NCI-H1417 (cell line): Measurements from ENCODE around the gene MTRFR.
A peak's percentile ranks its signal among the peaks of the same experiment; 100 is the strongest.

Source experiments
- DNase-seq, 3 experiments: peaks; one replicate each; lab custom pipeline; 2025; lab: John Stamatoyannopoulos, UW

MTRFR gene

DNA sequence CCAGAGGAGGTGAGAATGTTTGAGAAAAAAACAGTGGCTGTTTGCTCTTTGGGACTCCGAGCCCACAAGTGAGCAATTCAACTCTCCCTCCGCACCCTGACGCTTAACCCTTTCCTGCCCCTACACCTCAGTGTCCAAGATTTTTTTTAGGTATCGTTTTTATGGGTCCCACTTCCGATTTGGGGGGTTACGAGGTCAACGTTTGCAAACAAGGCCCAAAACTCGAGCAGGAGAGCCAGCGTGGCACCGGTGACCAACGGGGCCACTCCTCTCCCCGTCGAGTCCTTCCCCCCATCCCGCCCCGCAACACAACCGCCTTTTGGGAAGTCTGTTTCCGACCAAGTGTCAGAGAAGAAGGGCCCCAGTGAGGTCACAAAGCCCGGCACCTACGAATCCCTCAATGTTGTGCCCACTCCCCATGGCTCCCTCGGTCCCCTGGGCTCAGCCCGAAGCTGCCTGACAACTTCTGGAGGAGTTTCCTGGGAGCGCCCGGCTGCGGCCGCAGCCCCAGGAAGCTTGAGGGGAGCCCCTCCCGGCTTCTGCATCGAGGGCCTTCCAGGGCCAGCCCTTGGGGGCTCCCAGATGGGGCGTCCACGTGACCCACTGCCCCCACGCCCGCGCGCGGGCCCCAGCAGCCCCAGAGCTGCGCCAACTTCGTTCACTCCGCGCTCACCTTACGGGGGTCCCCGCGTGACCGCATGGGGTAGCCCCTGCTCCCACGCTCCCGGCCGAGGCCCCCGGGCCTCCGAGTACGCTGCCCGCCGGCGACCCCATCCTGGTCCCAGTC is 37.2 kb downstream of the MTRFR start:
- peak in 2 of 3 experiments; percentile 76 to 78 for DNase-seq

DNA sequence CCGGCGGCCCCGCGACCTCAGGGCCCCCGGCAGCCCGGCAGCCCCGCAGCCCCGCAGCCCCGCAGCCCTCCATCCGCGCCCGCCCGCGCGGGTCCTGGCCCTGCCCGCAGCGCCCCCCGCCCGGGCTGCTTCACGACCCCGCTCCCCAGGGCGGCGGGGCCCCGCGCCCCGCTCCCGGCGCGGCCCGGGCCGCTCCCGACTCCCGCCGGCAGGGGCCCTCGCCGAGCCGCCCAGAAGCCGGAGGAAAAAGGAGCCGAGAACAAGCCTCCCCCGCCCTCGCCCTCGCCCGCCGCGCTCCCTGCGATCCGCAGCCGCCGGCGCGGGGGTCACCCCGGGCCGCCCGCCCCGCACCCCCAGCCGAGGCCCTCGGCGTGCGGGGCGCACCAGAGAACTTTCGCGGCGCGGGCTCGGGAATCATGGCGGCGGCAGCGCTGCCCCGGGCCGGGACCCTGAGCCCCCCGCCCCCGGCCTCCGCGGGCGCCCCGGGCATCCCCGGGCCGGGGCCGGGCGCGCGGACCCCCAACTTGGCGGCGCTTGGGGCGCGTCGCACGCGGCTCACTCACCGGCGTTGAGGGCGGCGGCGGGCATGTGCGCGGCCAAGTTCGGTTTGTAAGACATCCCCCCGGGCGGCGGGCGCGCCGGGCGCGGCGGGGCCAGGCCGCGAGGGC is 37.9 kb downstream of the MTRFR start:
- peak; percentile 67 to 74 (median 71) for DNase-seq

DNA sequence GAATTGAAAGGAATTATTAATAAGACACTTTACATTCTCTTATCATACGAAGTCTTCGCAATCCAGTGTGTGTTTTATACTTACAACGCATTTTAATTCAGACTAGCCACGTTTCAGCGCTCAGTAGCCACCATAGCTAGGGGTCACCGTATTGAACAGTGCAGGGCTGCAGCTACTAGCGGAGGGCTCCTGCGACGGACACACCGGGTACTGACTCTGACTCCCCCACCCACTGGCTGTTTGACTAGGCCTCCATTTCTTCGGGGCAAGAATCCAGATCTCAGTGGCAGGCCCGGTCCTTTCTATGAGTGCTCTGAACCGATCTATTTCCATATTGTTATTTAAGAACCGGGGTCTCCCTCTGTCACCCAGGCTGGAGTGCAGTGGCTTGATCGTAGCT is 39.9 kb downstream of the MTRFR start:
- no peak for DNase-seq

DNA sequence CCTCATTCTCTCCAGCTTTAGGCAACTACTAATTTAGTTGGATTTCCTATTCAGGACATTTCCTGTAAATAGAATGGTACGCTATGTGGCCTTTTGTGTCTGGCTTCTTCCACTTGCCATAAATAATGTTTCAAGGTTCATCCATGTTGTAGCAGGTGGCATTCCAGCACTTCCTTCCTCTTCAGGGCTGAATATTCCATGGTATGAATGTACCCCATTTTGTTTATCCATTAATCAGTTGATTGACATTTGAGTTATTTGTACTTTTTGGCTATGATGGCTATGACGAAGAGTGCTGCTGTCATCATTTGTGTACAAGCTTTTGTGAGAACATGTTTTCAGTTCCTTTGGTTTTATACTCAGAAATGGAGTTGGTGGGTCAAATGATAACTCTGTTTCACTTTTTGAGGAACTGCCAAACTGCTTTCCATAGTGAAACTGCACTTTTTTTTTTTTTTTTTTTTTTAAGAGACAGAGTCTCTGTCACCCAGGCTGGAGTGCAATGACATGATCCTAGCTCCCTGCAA is 44.9 kb downstream of the MTRFR start:
- DNase-seq = no peak

DNA sequence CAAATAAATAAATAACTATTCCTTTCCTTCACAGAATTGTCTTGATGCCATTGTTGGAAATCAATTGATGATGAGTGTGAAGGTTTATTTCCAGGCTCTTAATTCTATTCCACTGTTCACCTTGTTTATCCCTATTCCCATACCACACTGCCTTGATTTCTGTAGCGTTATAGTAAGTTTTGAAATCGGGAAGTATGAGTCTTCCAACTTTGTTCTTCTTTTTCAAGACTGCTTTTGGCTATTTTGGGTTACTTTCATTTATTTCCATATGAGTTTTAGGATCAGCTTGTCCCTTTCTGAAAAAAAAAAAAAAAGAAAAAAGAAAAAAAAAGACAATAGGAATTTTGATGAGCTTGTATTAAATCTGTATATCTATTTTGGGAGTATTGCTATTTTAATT is 47.7 kb downstream of the MTRFR start:
- DNase-seq = no peak

DNA sequence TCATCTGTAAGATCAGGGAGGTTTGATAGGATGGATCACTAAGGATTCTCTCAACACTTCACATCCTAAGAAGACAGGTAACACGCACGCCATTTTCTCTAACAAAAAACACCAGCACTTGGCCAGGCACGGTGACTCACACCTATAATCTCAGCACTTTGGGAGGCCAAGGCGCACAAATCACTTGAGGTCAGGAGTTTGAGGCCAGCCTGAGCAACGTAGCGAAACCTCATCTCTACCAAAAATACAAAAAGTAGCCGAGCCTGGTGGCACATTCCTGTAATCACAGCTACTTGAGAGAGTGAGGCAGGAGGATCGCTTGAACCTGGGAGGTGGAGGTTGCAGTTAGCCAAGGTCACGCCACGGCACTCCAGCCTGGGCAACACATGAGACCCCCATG is 48.9 kb downstream of the MTRFR start:
- DNase-seq = no peak

DNA sequence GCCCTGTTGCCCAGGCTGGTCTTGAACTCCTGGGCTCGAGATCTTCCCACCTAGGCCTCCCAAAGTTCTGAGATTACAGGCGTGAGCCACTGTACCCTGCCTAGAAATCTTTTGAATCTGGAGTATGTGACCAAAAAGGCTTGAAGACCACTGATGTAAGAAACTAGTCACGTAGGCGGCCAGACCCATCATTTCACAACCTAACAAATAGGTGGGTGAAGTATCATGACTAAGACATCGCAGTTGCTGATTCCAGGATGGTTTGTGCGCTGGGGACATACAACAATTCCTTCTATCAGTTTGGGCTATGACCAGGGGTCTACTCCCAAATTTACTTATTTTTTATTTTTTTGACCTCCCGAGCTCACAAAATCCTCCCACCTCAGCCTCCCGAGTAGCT is 50.2 kb downstream of the MTRFR start:
- no peak for DNase-seq

DNA sequence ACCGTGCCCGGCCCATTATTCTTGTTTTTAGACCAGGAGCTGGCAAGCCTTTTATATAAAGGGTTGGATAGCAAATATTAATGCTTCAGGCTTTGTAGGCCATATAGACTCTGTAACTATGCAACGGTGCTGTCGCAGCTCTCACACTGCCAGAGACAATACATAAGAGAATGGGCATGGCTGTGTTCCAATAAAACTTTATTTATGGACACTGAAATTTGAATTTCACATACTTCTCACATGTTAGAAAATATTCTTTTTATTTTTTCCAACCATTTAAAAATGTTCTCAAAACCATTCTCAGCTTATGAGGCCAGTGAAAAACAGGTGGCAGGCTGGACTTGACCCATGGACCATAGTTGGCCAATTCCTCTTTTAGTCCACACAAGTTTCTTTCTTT is 51.4 kb downstream of the MTRFR start:
- DNase-seq = no peak

DNA sequence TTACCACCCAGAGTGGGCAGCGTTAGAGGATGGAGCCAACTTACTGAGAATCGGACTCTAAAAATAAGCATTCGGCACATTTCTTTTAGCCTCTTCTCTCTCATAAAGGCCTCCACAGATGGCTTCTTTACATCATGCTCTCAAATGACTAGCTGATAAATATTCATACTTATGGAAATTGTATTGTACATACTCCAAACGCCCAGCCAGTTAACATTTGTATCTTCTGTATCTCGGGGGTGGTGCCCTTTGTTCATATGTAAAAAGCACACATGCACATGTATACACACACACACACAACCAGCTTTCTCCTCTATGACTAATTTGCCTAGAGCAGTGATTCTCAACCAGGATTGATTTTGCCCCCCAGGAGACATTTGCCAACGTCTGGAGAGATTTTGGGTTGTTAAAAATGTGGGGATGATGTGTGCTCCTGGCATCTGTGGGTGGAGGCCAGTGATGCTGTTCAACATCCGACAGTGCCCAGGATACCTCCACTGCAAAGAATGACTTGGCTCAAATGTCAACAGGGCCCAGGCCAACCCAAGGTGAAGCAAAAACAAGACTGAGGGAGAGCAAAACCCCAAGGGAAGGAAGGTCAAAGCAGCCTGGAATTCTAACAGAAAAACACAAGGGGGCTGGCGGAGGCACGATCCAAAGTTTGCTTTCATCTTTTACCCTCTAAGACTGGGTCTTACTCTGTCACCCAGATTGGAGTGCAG is 53.6 kb downstream of the MTRFR start:
- DNase-seq = no peak

DNA sequence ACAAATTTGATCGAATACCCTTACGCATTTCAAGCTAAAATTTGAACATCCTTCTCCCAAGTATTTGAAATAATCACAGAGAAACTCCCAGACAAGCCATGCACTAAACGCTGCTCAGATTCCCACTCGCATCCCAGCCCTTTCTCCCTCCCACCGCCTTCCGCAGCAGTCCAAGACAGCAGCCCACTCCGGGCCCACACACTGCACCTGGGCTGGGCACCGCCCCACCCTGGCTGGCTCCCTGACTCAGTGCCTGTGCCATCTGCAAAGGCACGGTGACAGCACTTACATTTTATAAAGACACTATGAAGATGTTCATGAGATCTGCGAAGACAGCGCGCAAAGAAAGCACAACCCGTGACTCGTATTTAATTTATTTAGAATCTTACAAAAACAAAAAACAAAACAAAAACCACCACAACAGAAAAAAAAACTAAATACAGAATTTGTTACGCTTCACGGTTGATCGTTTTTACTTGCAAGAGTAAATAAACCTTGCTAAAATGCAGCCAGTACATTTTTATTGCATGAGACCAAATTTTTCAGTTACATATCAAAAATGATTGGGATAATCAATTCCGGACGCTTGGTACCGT is 55.6 kb downstream of the MTRFR start:
- no peak for DNase-seq

DNA sequence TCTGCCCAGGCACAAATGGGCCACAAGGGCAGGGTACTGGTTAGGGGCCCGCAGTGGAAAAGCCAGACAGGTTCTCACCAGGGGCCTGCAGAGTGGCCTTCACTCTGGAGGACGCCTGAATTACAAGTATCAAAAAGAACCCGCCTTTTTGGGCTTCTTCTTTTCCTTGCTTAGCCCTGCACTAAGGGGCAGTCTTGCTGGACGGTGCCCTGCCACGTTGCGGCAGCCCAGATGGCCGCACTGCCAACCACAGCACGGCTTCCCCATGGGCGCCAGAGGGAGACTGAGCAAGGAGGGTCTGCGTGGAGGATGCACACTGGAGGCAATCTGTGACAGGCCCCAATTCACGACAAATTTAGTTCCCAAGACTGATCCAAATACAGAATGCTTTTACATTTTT is 56.7 kb downstream of the MTRFR start:
- DNase-seq = no peak

DNA sequence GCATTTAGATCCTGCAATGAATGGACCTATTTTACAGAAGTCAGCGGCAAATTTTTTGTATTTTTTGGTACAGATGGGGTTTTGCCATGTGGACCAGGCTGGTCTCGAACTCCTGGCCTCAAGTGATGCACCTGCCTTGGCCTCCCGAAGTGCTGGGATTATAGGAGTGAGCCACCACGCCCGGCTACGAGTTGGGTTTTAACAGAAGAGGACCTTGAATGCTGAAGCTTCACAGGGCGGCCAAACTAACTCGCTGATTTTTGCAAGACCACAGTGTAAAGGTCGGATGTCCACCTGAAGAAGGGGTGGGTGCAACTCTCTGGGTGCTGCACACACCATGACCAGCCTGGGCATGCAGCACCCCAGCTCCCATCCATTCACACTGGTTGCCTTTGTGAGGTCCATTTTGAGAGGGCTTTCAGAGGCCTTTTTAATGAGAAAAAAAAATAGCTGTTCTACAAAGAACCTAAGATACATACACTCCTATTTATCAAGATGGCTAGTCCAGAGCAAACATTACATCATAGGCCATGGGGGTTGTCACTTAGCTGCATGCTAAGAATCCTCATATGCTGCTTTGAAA is 60.0 kb downstream of the MTRFR start:
- no peak for DNase-seq

DNA sequence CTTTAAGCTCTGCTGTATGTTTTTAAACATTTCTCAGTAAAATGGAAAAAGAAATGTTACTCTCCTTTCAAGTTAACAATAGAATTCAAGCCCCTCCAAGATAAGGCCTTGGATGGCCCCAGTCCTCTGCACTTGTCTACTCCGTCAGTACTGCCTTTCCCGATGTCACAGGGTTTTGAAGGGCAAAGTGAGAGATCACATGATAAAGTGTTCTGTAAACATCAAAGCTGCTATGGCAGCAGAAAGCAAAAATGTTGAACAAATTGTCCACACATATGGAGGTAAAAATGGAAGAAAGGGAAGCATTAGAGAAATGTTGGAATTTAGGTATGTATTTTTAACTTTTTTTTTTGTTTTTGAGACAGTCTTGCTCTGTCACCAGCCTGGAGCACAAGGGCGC is 71.9 kb downstream of the MTRFR start:
- DNase-seq = no peak

DNA sequence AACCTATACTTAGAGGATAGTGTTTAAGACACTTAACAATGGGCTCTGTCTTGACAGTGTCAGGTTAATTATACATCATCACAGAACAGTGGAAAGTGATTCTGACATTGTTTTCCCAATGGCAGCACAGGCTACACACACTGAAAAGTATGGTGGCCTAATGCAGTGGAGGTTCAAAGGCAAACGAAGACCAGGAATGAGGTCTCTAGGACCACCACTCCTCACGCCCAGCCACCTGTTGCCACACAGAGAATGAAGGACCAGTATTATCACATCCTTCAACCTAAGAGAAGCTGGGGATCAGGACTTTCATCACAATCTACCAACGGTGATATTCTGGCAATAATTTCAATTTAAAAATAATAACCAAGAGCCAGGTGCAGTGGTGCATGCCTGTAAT is 73.0 kb downstream of the MTRFR start:
- peak in 2 of 3 experiments; percentile 42 to 79 for DNase-seq
